SH-SY5Y (cell line): Measurements from ENCODE around the gene CPEB1.

Experiments used
- GATA2 ChIP-seq: IDR thresholded peaks from 2 replicates; pipeline ENCODE4 v1.6.1; 2011; ENCODE audit warnings: mild to moderate bottlenecking, low read depth, low read length
- GATA3 ChIP-seq: IDR thresholded peaks from 2 replicates; pipeline ENCODE4 v1.6.1; 2011; ENCODE audit warnings: low read depth, mild to moderate bottlenecking, low read length, moderate library complexity

GRCh38 chr15:82597815-82598214 is 49.3 kb downstream of the CPEB1 start:
- no peak for TF ChIP-seq GATA2
- TF ChIP-seq GATA3: no peak
